ENCODE measurements around the gene TRABD2B. TPM values are rescaled to one million over a fixed set of nuclear protein-coding genes. Genes with fewer than 3 reads are reported as not detected.

Gene TRABD2B
- total and polyA plus RNA-seq, 2 experiments from 2014 or later: 1.6 to 2.0 TPM

- H3K4me2 ChIP-seq: no peak overlapping the region
- no peaks in the 10 kb centered on the region for H3K79me2 ChIP-seq (replicated peaks; ENCODE audit: insufficient read depth)
- H3K36me3 ChIP-seq (ENCODE audit: insufficient read depth): no peaks in the 10 kb centered on the region
- Mint-ChIP-seq H3K27ac (no peak overlapping the region), H3K4me1 (peaks cover 5% of the 10 kb centered on the region), H3K27me3 (ENCODE audit: insufficient read depth, low read depth, poor library complexity) (peaks cover 14% of the 10 kb centered on the region), H3K9me3 (no peaks in the 10 kb centered on the region; the same call in 2 of the 3 replicates), H3K4me3 (no peak overlapping the region), H3K36me3 (ENCODE audit: low read depth) (no peaks in the 10 kb centered on the region)
- H4K20me1 ChIP-seq (replicated peaks; ENCODE audit: insufficient read depth): no peaks in the 10 kb centered on the region
- no peak overlapping the region for H3K27ac ChIP-seq (ENCODE audit: low read depth)
- no peak overlapping the region for H3K4me3 ChIP-seq
- H2AFZ ChIP-seq: no peak overlapping the region
- H3K4me1 ChIP-seq (ENCODE audit: insufficient read depth): no peaks in the 10 kb centered on the region
- no peak for TF ChIP-seq POLR2AphosphoS5 (IDR thresholded peaks at IDR 0.05; ENCODE audit: low read depth)
- no peak for TF ChIP-seq ZNF114 (CRISPR knock-in tag; IDR thresholded peaks at IDR 0.05)
- TF ChIP-seq STAT1 (IDR thresholded peaks at IDR 0.05; ENCODE audit: unreplicated experiment): no peak
- no peak for TF ChIP-seq CTCF (conservative IDR thresholded peaks at IDR 0.05; ENCODE audit: low read depth in 2 of 2)
- no peak for TF ChIP-seq REST (IDR thresholded peaks at IDR 0.05; ENCODE audit: unreplicated experiment)
- TF ChIP-seq CREB1 (CRISPR knock-in tag; IDR thresholded peaks at IDR 0.05; ENCODE audit: low read depth): no peak
- TF ChIP-seq JUNB (IDR thresholded peaks at IDR 0.05; ENCODE audit: unreplicated experiment): no peak
- no peak for TF ChIP-seq NANOG (IDR thresholded peaks at IDR 0.05; ENCODE audit: borderline replicate concordance)
- no peak for TF ChIP-seq ZNF462 (CRISPR knock-in tag; IDR thresholded peaks at IDR 0.05)
- TF ChIP-seq EZH2phosphoT487 (IDR thresholded peaks at IDR 0.05; ENCODE audit: unreplicated experiment): no peak
- TF ChIP-seq ETS1 (IDR thresholded peaks at IDR 0.05): no peak
- no peak for TF ChIP-seq EZH2 (IDR thresholded peaks at IDR 0.05; ENCODE audit: low read depth, unreplicated experiment)
- no peak for TF ChIP-seq ZNF331 (CRISPR knock-in tag; IDR thresholded peaks at IDR 0.05; ENCODE audit: low read depth)
- H3K9me2 ChIP-seq (ENCODE audit: insufficient read depth): no peaks in the 10 kb centered on the region
- DNase-seq (ENCODE audit: low spot score): no peak
- no peak for ATAC-seq
- H3K27me3 ChIP-seq (ENCODE audit: insufficient read depth): no peaks in the 10 kb centered on the region
- no peaks in the 10 kb centered on the region for H3F3A ChIP-seq (replicated peaks; ENCODE audit: low read depth)
These were observed 230.1 kb downstream of the TRABD2B start for GRCh38 chr1:47766832-47767740.
